IMR-90 (cell line): ENCODE measurements around the gene KRTAP12-3.

Experiments used
- FOS ChIP-seq: fragments of 150-350 bp; IDR thresholded peaks from 2 replicates; pipeline ENCODE4 v1.6.1; 2016; ENCODE audit warnings: low read depth, low read length
- MAFK ChIP-seq: IDR thresholded peaks from 2 replicates; pipeline ENCODE4 v1.6.1; 2012; ENCODE audit warnings: low read depth, low read length, improper control_type of control experiment
- POLR2A ChIP-seq: IDR thresholded peaks from 2 replicates; pipeline ENCODE4 v1.6.1; 2012; ENCODE audit warnings: mild to moderate bottlenecking, low read depth, low read length
- RAD21 ChIP-seq: IDR thresholded peaks from 2 replicates; pipeline ENCODE4 v1.6.1; 2012; ENCODE audit warnings: low read length, improper control_type of control experiment
- TF ChIP-seq, protein P1 (sequence below): conservative IDR thresholded peaks from 2 replicates; pipeline ENCODE4 v1.5.1; 2012; ENCODE audit warnings: mild to moderate bottlenecking, low read depth, low read length, improper control_type of control experiment

- no peak for TF ChIP-seq RAD21
- TF ChIP-seq MAFK: no peak
- TF ChIP-seq, protein P1, sequence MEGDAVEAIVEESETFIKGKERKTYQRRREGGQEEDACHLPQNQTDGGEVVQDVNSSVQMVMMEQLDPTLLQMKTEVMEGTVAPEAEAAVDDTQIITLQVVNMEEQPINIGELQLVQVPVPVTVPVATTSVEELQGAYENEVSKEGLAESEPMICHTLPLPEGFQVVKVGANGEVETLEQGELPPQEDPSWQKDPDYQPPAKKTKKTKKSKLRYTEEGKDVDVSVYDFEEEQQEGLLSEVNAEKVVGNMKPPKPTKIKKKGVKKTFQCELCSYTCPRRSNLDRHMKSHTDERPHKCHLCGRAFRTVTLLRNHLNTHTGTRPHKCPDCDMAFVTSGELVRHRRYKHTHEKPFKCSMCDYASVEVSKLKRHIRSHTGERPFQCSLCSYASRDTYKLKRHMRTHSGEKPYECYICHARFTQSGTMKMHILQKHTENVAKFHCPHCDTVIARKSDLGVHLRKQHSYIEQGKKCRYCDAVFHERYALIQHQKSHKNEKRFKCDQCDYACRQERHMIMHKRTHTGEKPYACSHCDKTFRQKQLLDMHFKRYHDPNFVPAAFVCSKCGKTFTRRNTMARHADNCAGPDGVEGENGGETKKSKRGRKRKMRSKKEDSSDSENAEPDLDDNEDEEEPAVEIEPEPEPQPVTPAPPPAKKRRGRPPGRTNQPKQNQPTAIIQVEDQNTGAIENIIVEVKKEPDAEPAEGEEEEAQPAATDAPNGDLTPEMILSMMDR: no peak
- no peak for TF ChIP-seq FOS
- no peak for TF ChIP-seq POLR2A
These were observed 41.7 kb upstream of the KRTAP12-3 start for GRCh38 chr21:44615911-44616590.
